ENCODE measurements around the gene RAB15.

- TF ChIP-seq CTCF (IDR thresholded peaks at IDR 0.05; ENCODE audit: low read length) (no peak), EZH2 (optimal IDR thresholded peaks at IDR 0.05; ENCODE audit: low read depth, low read length) (no peak)
Measured at GRCh38 chr14:64930085-64930843, 41.9 kb downstream of the RAB15 start.
